HG03442 (cell line): Measurements from ENCODE around the gene ELMO2.
A peak's percentile ranks its signal among the peaks of the same experiment; 100 is the strongest.
"Not testable (repeated sequence)": the region's sequence is repeated elsewhere in the genome, so short reads cannot be mapped to it uniquely, and the experiment has no call there.

Experiments
- ATAC-seq: cut with Tn5 transposase; IDR thresholded peaks from one replicate; pipeline ENCODE4 v1.9.1; 2021; ENCODE audit warnings: mild to moderate bottlenecking, moderate library complexity; ENCODE audit not compliant: unreplicated experiment

Gene ELMO2

DNA sequence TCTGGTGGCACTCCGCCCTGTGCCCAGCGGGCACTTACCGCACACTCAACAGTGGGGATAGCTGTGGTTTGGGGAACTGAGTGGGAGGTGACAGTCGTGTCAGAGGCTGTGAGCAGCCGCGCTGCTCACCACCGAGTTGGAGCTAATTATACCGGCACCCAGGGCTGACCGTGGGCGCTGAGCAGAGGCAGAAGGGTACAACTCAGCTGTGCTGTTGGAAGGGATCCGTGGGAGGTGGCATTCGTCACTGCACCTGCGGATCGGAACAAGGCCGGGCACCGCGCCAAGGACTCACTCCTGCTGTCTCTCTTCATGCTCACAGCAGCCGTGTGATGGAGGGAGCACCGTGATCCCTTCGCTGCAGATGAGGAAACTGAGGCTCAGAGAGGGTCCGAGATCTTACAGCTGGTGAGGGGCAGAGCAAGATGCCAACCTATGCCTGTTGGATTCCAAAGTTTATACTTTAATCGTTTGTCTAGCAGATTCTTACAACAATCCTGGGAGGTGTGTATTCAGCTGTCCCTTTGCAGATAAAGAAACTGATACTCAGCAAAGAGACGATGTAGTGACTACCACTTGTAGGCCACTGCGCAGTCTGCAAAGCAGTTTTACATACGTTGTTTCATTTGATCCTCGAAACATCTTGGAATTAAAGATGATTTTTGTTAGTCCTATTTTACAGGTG is 713 bp upstream of the ELMO2 start:
- ATAC-seq, result peak; percentile 39

DNA sequence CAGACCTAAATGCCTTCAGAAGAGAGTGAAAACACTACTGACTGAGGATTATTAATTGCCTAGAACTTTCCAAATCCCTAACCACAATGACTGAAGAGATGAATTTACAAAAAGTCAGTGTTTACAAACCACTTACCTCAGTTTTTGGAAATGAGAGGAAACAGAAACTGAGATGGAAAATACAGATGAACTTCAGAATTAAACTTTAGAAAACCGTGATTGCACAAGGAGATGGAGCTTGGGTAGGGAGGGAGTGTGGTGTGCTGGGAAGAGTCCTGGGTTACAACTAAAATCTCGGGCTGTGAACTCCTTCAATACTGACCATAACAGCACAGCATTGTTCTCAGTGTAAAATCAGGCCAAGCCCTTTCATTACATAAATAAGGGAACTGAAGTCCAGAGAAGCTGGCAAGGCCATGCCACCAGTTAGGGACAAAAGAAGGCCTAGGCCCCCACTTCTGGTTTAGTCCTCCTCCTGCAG is 4.0 kb downstream of the ELMO2 start:
- no peak for ATAC-seq

GRCh38 chr20:46401478-46401860 is 4.9 kb downstream of the ELMO2 start:
- no peak for ATAC-seq

DNA sequence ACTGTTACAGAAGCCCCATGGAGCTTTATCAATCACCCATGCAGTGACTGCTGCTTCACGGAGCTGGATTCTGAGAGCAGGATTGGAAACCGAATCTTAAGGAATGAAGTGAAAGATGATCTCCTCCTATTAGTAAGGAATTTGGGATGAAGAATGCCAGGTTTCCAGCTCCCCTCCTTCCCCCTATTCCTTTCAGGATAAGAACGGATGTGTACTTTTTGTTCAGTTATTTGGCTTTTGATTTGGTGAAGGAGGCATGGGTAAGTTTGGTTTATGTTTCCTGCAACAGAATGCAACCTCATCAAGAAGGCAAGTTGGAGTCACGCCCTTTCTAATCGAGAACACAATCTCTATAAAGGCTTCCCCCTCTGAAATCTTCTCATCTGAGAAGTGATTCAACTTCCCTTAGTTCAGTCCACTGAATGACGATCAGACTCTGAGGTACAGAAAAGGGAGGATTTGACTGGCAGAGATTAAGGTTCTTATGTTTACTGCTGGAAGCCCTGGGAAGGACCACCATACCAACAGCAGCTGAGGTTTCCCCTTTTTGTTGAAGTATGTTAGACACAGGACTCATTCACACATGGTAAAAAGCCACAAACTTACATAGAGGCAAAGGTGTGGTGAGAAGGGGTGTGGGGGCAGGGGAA is 5.5 kb downstream of the ELMO2 start:
- no peak for ATAC-seq

- no peak for ATAC-seq
Measured at GRCh38 chr20:46400253-46400652, 6.2 kb downstream of the ELMO2 start.

DNA sequence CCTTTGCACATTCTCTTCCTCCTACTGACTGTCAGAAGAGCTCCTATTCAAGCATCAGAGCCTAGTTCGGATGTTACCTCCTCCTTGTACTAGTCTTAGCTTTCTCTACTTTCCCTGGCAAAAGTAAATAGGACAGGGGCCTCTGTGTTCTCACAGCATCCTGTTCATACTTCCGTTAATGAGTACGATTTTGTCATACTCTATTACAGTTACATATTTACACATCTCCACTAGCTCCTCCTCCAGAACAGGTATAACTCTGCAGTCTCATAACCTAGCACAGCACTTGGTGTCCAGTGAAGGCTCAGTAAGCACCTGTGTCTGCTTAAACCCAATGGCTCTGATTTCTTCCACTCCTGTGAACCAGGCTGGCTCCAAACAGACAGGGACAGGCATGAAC is 7.0 kb downstream of the ELMO2 start:
- no peak for ATAC-seq

- no peak for ATAC-seq
Measured at GRCh38 chr20:46398963-46399362, 7.5 kb downstream of the ELMO2 start.

DNA sequence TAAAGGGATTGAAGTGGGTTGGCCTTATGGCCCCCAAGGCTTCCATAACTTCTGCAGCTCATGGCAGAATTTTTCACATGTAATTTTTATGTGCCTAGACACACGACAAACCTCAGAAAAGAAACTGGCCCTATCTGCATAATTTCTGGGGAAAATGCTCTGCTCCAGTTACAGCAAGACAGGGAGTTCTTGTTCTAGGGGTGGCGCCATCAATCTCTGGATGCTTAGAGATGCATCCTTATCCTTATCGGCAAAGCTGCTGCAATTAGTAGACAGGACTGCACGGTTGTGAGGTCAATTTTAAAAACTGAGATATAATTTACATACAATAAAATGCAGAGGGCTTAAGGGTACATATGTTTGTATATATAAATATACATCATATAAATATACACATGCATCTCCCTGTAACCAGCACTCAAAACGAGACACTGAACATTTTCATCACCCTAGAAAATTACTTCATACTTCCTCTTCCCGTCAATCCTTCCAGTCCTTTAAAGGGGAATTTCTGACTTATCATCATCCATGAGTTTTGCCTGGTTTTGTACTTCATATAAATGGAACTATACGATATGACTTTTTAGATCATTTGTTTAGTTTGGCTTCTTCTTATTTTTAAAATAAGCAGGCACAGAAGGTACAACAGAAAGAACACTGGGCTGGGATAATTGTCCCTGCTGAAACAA is 10.2 kb downstream of the ELMO2 start:
- no peak for ATAC-seq

- ATAC-seq, result no peak
Measured at GRCh38 chr20:46394872-46395760, 11.3 kb downstream of the ELMO2 start.

GRCh38 chr20:46393967-46394366 is 12.4 kb downstream of the ELMO2 start:
- ATAC-seq, result no peak

GRCh38 chr20:46388937-46389336 is 17.5 kb downstream of the ELMO2 start:
- ATAC-seq, result no peak

GRCh38 chr20:46388201-46388836 is 18.1 kb downstream of the ELMO2 start:
- ATAC-seq, result no peak

DNA sequence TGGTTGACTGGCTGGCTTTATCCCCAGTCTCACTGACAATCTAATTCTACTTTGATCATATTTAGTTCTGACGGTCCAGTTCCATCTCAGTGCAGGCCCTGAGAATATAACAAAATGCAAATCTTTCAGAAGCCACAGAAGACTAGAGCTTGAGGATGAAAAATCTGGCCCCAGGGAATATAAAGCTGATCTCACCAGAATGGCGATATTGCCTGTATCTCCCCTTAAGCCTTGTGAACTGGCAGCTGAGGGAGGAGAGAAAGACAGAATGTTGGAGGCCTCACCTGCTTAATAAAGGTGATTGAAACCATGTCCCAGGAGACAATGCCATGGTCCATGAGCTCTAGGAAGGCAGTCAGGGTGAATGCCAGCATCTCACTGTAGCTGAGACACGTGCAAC is 19.4 kb downstream of the ELMO2 start:
- not testable (repeated sequence) for ATAC-seq

- no peak for ATAC-seq
Measured at GRCh38 chr20:46378412-46379009, 27.9 kb downstream of the ELMO2 start.

GRCh38 chr20:46377518-46377917 is 28.9 kb downstream of the ELMO2 start:
- ATAC-seq, result no peak

DNA sequence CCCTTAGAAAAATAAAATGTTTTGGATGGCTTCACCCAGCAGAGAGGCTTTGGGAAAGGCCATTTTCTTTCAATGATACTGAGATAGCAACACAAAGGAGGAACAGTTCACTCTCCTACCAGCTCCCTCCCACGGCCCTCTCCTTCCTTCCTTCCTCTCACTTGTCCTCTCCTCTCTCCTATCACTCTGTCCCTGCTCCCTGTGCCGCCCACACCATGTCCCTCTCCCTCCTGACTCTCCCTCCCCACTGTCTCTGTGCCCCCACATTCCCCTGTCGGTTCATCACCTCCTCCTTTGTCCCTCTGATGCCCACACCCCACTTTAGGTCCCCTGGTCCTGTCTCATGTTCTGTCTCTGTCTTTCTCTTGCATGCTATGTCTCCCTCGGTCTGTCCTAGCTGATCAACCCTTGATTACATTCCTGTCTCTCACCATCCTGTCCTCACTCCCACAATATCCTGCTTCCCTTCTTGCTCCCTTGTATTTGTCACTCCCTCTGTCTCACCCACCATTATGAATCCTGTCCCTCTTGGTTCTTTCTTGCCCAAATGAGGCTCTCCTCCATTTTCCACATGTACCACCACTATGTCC is 30.1 kb downstream of the ELMO2 start:
- no peak for ATAC-seq

- ATAC-seq, result no peak
Measured at GRCh38 chr20:46375771-46376170, 30.6 kb downstream of the ELMO2 start.

DNA sequence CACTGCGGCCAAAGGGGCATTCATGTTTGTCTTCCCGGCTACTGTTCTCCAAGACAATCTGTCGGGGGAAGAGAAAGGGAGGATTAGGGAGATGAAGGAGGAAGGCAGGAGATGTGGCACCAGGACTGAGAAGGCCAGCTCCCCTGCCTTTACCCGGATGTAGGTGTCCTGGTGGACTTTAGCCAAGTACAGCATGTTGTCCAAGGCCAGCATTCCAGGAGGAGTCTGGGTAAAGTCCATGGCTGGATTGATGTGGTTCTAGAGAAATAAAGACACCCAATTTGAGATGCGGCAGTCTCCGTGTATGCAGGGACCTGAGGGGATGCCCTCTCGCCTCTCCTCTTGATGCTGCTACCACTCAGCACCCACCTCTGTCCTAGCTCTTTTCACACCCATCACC is 32.0 kb downstream of the ELMO2 start:
- no peak for ATAC-seq

GRCh38 chr20:46371656-46372055 is 34.8 kb downstream of the ELMO2 start:
- no peak for ATAC-seq

- ATAC-seq, result no peak
Measured at GRCh38 chr20:46368902-46369268, 37.5 kb downstream of the ELMO2 start.
